ENCODE data around the gene NPDC1. TPM values are rescaled to one million over a fixed set of nuclear protein-coding genes. Genes with fewer than 3 reads are reported as not detected.
A peak's percentile ranks its signal among the peaks of the same experiment; 100 is the strongest.

The NPDC1 gene
- total and polyA plus RNA-seq, 4 donors, result 2.7 to 14.5 (median 7.3) TPM

GRCh38 chr9:137070201-137070905 is 24.4 kb upstream of the NPDC1 start, which contains the start of gene SAPCD2:
Gene SAPCD2 (minus strand): TSS chr9:137070557. CDS start chr9:137070460, 97 bp downstream.
- peaks cover 4 to 12% (median 5%) of the 10 kb centered on the region in 4 donors for H3K4me1 ChIP-seq (ENCODE audit: control insufficient read depth in 4 of 4, insufficient read depth in 4 of 4, low read length in 3 of 4)
- H3K36me3 ChIP-seq (ENCODE audit: control insufficient read depth in 4 of 4, insufficient read depth in 3 of 4, low read depth in 1 of 4, low read length in 3 of 4), result no peaks in the 10 kb centered on the region
- H3K9ac ChIP-seq (ENCODE audit: low read depth in 1 of 2, low read length in 2 of 2), result no peak within 1 kb of the TSS
- no peaks in the 10 kb centered on the region for H3K9me3 ChIP-seq (ENCODE audit: control insufficient read depth in 4 of 4, low read length in 3 of 4)
- peaks cover 0 to 13% (median 1%) of the 10 kb centered on the region in 4 donors for H3K27me3 ChIP-seq (ENCODE audit: control insufficient read depth in 4 of 4, insufficient read depth in 4 of 4, low read length in 3 of 4)
- peak within 1 kb of the TSS in 1 of 3 donors; percentile 46 for H3K4me3 ChIP-seq (ENCODE audit: low read depth in 1 of 3, low read length in 3 of 3)
- no peak within 1 kb of the TSS for H3K27ac ChIP-seq (ENCODE audit: low read depth in 1 of 2, low read length in 2 of 2)
- TF ChIP-seq SP1 (IDR thresholded peaks at IDR 0.05) (peak; percentile 23), FOXA1 (IDR thresholded peaks at IDR 0.05) (no peak)
- DNase-seq (ENCODE audit: low spot score), result peak; percentile 75
- WGBS, result 3% methylated on average over 74 of the region's 74 CpGs

- Histone ChIP-seq H3K4me1 (ENCODE audit: control insufficient read depth in 4 of 4, insufficient read depth in 4 of 4, low read length in 3 of 4) (peaks cover 4 to 12% (median 5%) of the 10 kb centered on the region in 4 donors), H3K27me3 (ENCODE audit: control insufficient read depth in 4 of 4, insufficient read depth in 4 of 4, low read length in 3 of 4) (peaks cover 0 to 13% (median 1%) of the 10 kb centered on the region in 4 donors), H3K4me3 (ENCODE audit: low read depth in 1 of 3, low read length in 3 of 3) (no peak overlapping the region), H3K27ac (ENCODE audit: low read depth in 1 of 2, low read length in 2 of 2) (no peak overlapping the region), H3K9ac (ENCODE audit: low read depth in 1 of 2, low read length in 2 of 2) (no peak overlapping the region), H3K36me3 (ENCODE audit: control insufficient read depth in 4 of 4, insufficient read depth in 3 of 4, low read depth in 1 of 4, low read length in 3 of 4) (no peaks in the 10 kb centered on the region), H3K9me3 (ENCODE audit: control insufficient read depth in 4 of 4, low read length in 3 of 4) (no peaks in the 10 kb centered on the region)
- no peak for DNase-seq (ENCODE audit: low spot score)
- 6% methylated on average over 52 of the region's 52 CpGs for WGBS
- TF ChIP-seq EGR1 (IDR thresholded peaks at IDR 0.05; ENCODE audit: low read depth in 2 of 2) (no peak), FOXA2 (IDR thresholded peaks at IDR 0.05) (no peak), YY1 (IDR thresholded peaks at IDR 0.05) (no peak), JUND (IDR thresholded peaks at IDR 0.05) (no peak), RAD21 (IDR thresholded peaks at IDR 0.05) (no peak), RXRA (IDR thresholded peaks at IDR 0.05) (no peak), CTCF (IDR thresholded peaks at IDR 0.05; ENCODE audit: low read depth, low read length, missing input control) (no peak)
Observed at GRCh38 chr9:137069508-137070091, 23.6 kb upstream of the NPDC1 start.

GRCh38 chr9:137068539-137069507 is 22.8 kb upstream of the NPDC1 start:
- Histone ChIP-seq H3K4me3 (ENCODE audit: low read depth in 1 of 3, low read length in 3 of 3) (no peak overlapping the region), H3K9ac (ENCODE audit: low read depth in 1 of 2, low read length in 2 of 2) (no peak overlapping the region), H3K9me3 (ENCODE audit: control insufficient read depth in 4 of 4, low read length in 3 of 4) (no peaks in the 10 kb centered on the region), H3K4me1 (ENCODE audit: control insufficient read depth in 4 of 4, insufficient read depth in 4 of 4, low read length in 3 of 4) (peaks cover 4 to 14% (median 5%) of the 10 kb centered on the region in 4 donors), H3K27ac (ENCODE audit: low read depth in 1 of 2, low read length in 2 of 2) (no peak overlapping the region), H3K27me3 (ENCODE audit: control insufficient read depth in 4 of 4, insufficient read depth in 4 of 4, low read length in 3 of 4) (peaks cover 0 to 13% (median 1%) of the 10 kb centered on the region in 4 donors), H3K36me3 (ENCODE audit: control insufficient read depth in 4 of 4, insufficient read depth in 3 of 4, low read depth in 1 of 4, low read length in 3 of 4) (no peaks in the 10 kb centered on the region)
- WGBS, result 81% methylated on average over 17 of the region's 17 CpGs
- DNase-seq (ENCODE audit: low spot score), result no peak
- TF ChIP-seq TAF1 (conservative IDR thresholded peaks at IDR 0.05), result no peak
- TF ChIP-seq REST (IDR thresholded peaks at IDR 0.05), result no peak
- no peak for TF ChIP-seq GABPA (IDR thresholded peaks at IDR 0.05 in 1 of 2, conservative IDR thresholded peaks at IDR 0.05 in 1 of 2)
- TF ChIP-seq SP1 (IDR thresholded peaks at IDR 0.05), result no peak
- no peak for TF ChIP-seq RXRA (IDR thresholded peaks at IDR 0.05)
- no peak for TF ChIP-seq ZBTB33 (IDR thresholded peaks at IDR 0.05)
- no peak for TF ChIP-seq MAX (IDR thresholded peaks at IDR 0.05)
- TF ChIP-seq FOXA1 (IDR thresholded peaks at IDR 0.05), result no peak
- no peak for TF ChIP-seq HNF4G (IDR thresholded peaks at IDR 0.05)
- no peak for TF ChIP-seq EGR1 (IDR thresholded peaks at IDR 0.05; ENCODE audit: low read depth in 2 of 2)
- no peak for TF ChIP-seq HNF4A (conservative IDR thresholded peaks at IDR 0.05)
- no peak for TF ChIP-seq ATF3 (IDR thresholded peaks at IDR 0.05)
